GM19463 (cell line): Measurements from ENCODE around the gene CD109.
A peak's percentile ranks its signal among the peaks of the same experiment; 100 is the strongest.
"Not testable (repeated sequence)": the region's sequence is repeated elsewhere in the genome, so short reads cannot be mapped to it uniquely, and the experiment has no call there.

Experiments used
- ATAC-seq: cut with Tn5 transposase; IDR thresholded peaks from one replicate; pipeline ENCODE4 v1.9.1; 2021; ENCODE audit warnings: mild to moderate bottlenecking, moderate library complexity; ENCODE audit not compliant: unreplicated experiment

CD109 gene

DNA sequence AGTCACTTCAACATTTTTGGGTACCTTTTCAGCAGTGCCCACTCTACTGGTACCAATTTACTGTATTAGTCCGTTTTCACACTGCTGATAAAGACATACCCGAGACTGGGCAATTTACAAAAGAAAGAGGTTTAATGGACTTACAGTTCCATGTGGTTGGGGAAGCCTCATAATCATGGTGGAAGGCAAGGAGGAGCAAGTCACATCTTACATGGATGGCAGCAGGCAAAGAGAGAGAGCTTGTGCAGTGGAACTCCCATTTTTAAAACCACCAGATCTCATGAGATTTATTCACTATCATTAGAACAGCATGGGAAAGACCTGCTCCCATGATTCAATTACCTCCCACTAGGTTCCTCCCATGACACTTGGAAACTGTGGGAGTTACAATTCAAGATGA, 12.4 kb upstream of the CD109 start:
- ATAC-seq = not testable (repeated sequence)

GRCh38 chr6:73688351-73688750, 7.7 kb upstream of the CD109 start:
- ATAC-seq = no peak

GRCh38 chr6:73690056-73690455, 5.9 kb upstream of the CD109 start:
- ATAC-seq = no peak

GRCh38 chr6:73691512-73691911, 4.5 kb upstream of the CD109 start:
- no peak for ATAC-seq

DNA sequence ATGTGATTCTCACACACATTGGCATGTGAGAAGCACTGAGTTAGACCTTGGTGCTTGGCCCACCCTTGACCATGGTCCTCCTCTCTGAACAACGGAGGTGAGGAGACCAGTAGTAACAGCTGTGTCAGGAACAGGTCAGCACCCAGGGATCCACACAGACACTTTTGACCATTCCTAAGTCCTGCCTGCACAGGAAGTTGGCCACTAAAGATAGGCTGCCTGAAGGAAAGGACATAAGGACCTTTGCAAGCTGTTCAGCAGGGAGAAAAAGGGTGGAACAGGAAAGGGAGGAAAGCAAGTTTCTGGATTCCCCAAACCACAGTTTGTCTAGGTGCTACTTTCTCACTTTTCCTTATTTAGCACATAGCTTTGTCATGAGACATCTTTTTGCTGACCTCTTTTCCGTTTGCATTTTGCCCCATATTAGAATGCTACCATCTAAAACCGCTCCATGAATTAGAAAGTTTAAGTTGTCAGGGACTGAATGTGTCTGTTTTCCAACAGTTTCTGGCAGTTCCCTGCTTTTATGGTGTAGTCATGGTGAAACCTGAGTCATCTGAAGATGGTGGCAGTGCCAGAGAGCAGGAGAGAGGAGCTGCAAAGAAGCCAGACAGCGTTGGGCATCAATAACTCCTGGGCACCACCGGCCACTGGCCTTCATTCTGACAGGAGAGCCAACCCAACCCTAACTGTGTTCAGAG, 1.1 kb upstream of the CD109 start:
- no peak for ATAC-seq

- ATAC-seq = peak; percentile 31
Observed at GRCh38 chr6:73696966-73697655, 1.1 kb downstream of the CD109 start.

DNA sequence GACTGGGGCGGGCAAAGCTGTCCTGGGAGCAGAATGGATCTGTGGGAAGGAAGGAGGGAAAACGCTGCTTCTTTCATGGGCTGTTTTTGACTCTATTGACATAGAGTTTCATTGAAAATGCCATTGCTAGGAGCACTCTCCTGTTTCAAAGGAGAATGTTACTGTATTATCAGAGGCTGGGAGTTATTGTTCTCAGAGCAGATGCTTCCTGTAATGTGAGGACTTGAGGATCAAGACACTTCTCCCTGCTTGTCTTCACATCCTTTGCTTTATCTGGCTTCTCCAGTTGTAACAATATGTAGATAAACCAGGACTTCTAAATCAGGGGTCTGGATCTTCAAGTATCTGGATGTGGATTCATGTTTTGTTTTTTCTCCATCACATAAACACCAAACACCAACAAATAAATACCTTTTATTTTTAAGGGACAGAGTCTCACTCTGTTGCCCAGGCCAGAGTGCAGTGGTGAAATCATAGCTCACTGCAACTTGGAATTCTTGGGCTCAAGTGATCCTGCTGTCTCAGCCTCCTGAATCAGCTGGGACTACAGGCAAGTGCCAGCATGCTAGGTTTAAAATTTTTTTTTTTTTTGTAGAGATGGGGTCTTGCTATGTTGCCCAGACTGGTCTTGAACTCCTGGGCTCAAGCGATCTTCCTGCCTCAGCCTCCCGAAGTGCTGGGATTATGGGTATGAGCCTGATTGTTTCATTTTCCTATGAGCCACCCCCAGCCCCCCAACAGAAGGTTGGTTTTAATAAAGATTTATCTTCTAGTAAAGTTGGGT, 3.9 kb downstream of the CD109 start:
- ATAC-seq = no peak

DNA sequence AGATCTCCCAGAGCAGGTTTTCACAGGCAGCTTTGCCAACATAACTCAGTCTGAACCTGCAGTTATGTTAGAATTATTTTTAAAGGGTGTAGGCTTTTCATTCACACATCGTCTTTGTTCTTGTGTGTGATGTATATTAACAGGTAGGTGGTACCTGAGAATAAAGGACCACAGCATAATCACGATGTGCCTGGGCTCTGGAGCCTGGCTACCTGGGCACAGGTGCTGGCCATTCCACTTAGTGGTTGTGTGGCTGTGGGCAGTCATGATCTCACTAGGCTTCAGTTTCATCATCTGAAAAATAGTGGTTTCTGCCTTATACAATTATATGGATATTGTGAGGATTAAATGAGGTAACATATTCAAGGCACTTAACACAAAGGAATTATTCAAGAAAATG, 6.4 kb downstream of the CD109 start:
- ATAC-seq = no peak

DNA sequence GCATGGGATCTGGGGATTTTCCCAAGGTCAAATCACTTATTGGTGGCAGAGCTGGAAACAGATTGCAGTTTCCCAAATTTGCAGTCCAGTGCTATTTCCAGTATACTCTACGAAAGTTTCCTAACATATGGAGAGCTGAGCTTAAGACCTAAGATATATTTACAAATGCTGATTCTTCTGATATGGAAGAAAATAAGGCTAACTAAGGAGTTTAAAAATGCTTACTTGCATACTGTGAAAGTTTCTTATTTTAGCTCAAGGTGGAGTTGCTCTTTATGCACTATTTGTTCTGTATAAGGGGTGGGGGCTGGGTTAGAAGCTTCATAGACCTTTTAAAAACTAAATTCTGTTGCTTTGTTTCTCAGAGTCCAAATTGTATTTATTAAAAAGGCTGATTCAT, 7.5 kb downstream of the CD109 start:
- no peak for ATAC-seq

GRCh38 chr6:73704260-73704659, 8.3 kb downstream of the CD109 start:
- peak; percentile 44 for ATAC-seq

GRCh38 chr6:73704798-73705197, 8.8 kb downstream of the CD109 start:
- ATAC-seq = no peak

DNA sequence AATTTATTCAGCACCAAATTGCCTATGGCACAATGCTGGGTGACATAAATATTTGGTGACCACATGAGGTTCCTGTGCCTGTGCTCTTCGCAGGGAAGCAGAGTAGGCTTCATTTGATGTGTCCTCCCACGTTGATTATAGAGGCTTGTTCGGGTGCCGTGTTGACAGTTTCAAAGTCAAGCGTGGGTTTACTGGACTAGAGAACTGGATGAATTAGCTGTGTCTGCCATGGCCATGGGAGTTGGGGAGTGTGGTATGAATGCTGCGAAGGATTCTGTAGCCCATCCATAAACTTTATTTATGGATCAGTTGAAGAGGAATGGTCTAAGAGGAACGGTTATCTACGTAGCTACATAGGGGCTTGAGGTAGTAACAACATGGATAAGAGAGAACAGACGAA, 11.0 kb downstream of the CD109 start:
- ATAC-seq = no peak

DNA sequence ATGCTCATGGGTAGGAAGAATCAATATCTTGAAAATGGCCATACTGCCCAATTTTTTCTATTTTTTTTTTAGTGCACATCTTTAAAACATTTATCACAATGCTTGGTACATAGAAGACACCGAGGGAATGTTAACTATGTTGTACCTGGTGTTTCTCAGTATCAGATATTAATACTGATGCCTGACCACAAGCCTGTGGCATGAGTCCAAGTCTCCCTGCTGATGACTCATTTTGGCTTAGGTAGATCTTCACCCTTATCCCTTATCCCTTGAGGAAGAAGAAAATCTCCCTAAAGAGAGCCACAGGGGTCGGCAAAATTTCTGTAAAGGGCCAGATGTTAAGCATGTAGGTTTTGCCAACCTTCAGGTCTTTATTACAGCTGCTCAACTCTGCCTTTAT, 14.5 kb downstream of the CD109 start:
- no peak for ATAC-seq

DNA sequence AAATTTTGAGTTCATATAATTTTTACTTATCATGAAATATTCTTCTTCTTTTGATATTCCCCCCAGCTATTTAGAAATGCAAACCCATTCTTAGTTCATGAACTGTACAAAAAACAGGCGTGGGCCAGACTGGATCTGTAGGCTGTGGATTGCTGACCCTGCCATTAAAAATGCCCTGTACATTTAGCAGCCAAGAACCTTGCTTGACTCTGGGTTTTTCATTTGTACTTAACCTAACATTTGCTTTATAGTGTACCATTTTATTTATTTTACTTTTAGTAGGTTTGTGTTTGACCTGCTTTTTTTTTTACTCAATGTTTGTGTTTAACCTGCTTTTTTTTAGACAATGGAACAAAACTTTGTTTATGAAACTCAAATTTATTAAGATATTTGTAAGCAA, 14.9 kb downstream of the CD109 start:
- no peak for ATAC-seq

DNA sequence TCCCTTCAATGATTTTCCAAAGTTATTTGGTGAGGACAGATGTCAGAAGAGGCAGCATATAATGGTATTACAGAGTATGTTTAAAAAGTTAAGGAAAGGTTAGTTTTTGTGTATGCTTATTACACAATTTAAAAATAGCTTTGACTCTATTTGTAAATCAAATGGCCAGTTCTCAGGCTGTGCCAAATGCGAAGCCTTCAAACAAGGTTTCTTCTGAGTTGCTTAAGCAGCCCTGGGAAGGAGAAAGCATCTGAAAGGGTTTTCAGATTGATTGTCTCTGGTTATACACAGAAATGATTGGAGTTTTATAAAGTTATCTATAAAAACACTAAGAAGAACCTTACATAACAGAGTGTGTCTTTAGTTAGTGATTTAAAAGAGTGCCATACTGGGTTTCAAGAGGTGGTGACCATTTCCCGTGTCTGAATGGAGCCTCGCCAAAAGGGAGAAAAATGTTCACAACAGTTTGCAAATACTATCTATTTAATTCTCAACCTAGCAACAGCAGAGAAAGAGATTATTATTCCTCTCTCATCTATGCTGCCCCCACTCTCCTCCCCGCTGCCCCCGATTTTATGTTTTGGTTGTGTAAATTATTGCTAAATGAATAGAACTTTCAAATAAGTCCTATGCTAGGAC, 16.7 kb downstream of the CD109 start:
- ATAC-seq = no peak

GRCh38 chr6:73713426-73714147, 17.6 kb downstream of the CD109 start:
- no peak for ATAC-seq

- ATAC-seq = not testable (repeated sequence)
Observed at GRCh38 chr6:73715111-73715508, 19.1 kb downstream of the CD109 start.

GRCh38 chr6:73719046-73719445, 23.0 kb downstream of the CD109 start:
- ATAC-seq = no peak

GRCh38 chr6:73722318-73723060, 26.5 kb downstream of the CD109 start:
- ATAC-seq = peak; percentile 77

DNA sequence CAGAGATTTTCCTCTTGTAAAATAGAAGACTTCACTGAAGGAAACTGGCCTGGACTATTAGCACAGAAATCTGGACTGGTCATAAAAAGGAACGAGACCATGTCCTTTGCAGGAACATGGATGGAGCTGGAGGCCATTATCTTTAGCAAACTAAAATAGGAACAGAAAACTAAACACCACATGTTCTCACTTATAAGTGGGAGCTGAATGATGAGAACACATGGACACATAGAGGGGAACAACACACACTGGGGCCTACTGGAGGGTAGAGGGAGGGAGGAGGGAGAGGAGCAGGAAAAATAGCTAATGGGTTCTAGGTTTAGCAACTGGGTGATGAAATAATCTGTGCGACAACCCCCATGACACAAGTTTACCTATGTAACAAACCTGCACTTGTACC, 27.5 kb downstream of the CD109 start:
- ATAC-seq = not testable (repeated sequence)
